Head of caudate nucleus (tissue), 42 donors: ENCODE results near the gene BORCS5.
"Not testable (repeated sequence)": the region's sequence is repeated elsewhere in the genome, so short reads cannot be mapped to it uniquely, and the experiment has no call there.

ENCODE experiments used
- DNase-seq, 42 donors: peaks; one replicate each; pipeline versions ENCODE4 v3.0.0 to v3.0.0-alpha.2; 2020 to 2021; ENCODE audit warnings: mixed read lengths in 7 of 42
- intact Hi-C: fragments of 100-400 bp; cut with DNase I; formaldehyde crosslinking; loops from one replicate; pipeline ENCODE4 v1.15.0; 2022

Gene BORCS5

GRCh38 chr12:12350868-12351463 is 5.9 kb upstream of the BORCS5 start:
- intact Hi-C loops = no loop called here

GRCh38 chr12:12351468-12352185 is 5.3 kb upstream of the BORCS5 start:
- DNase-seq = peak in 1 of 42 donors; percentile 33
- intact Hi-C loops = not testable (repeated sequence)

More at GRCh38 chr12:12350868-12351463, 5.9 kb upstream of the BORCS5 start:
- peak in 1 of 42 donors; percentile 44 for DNase-seq

- DNase-seq = peak in 1 of 42 donors; percentile 21
- intact Hi-C loops = no loop called here
These were observed 3.6 kb upstream of the BORCS5 start for GRCh38 chr12:12353276-12353675.

- DNase-seq = no peak
- intact Hi-C loops = no loop called here
These were observed 3.1 kb upstream of the BORCS5 start for GRCh38 chr12:12353807-12354206.

- intact Hi-C loops = no loop called here
- DNase-seq = no peak
These were observed 397 bp upstream of the BORCS5 start for GRCh38 chr12:12356467-12356895.

- peak in 6 of 42 donors; percentile 21 to 55 (median 34) for DNase-seq
- intact Hi-C loops = no loop called here
These were observed 1.0 kb downstream of the BORCS5 start for GRCh38 chr12:12357719-12358461.

- intact Hi-C loops = no loop called here
- DNase-seq = no peak
These were observed 1.6 kb downstream of the BORCS5 start for GRCh38 chr12:12358528-12358927.

- intact Hi-C loops = no loop called here
- no peak for DNase-seq
These were observed 8.0 kb downstream of the BORCS5 start for GRCh38 chr12:12364787-12365445.

- intact Hi-C loops = no loop called here
- no peak for DNase-seq
These were observed 8.5 kb downstream of the BORCS5 start for GRCh38 chr12:12365446-12365802.

- intact Hi-C loops = no loop called here
- peak in 21 of 42 donors; percentile 14 to 78 (median 39) for DNase-seq
These were observed 9.1 kb downstream of the BORCS5 start for GRCh38 chr12:12365931-12366431.

GRCh38 chr12:12366701-12367481 is 10.0 kb downstream of the BORCS5 start:
- intact Hi-C loops = no loop called here

GRCh38 chr12:12367482-12367998 is 10.7 kb downstream of the BORCS5 start:
- no peak for DNase-seq
- intact Hi-C loops = no loop called here

More at GRCh38 chr12:12366701-12367481, 10.0 kb downstream of the BORCS5 start:
- DNase-seq = no peak

- no peak for DNase-seq
- intact Hi-C loops = loop anchor here (5.0 kb wide), 1 partner anchor 339 kb away; no protein-coding TSS in a partner anchor
These were observed 16.3 kb downstream of the BORCS5 start for GRCh38 chr12:12372946-12373722.

GRCh38 chr12:12376646-12377448 is 20.0 kb downstream of the BORCS5 start:
- peak in 7 of 42 donors; percentile 22 to 66 (median 49) for DNase-seq
- intact Hi-C loops = loop anchor here (2.0 to 5.0 kb wide), 3 partner anchors 186 to 320 kb away; partner anchors contain the start of genes DUSP16 and GPR19

- intact Hi-C loops = loop anchor here (5.0 kb wide), 2 partner anchors 279 to 319 kb away; partner anchors contain the start of gene GPR19
- no peak for DNase-seq
These were observed 21.7 kb downstream of the BORCS5 start for GRCh38 chr12:12378616-12379015.
